Measurements from ENCODE around the gene PRPF6. TPM values are rescaled to one million over a fixed set of nuclear protein-coding genes. Genes with fewer than 3 reads are reported as not detected.
A peak's percentile ranks its signal among the peaks of the same experiment; 100 is the strongest.

The PRPF6 gene
- total and polyA plus RNA-seq, 2 of the 13 experiments (the other 11 are each of a cell fraction or from before 2014, with no cell fraction given): 63.7 to 101 TPM

DNA sequence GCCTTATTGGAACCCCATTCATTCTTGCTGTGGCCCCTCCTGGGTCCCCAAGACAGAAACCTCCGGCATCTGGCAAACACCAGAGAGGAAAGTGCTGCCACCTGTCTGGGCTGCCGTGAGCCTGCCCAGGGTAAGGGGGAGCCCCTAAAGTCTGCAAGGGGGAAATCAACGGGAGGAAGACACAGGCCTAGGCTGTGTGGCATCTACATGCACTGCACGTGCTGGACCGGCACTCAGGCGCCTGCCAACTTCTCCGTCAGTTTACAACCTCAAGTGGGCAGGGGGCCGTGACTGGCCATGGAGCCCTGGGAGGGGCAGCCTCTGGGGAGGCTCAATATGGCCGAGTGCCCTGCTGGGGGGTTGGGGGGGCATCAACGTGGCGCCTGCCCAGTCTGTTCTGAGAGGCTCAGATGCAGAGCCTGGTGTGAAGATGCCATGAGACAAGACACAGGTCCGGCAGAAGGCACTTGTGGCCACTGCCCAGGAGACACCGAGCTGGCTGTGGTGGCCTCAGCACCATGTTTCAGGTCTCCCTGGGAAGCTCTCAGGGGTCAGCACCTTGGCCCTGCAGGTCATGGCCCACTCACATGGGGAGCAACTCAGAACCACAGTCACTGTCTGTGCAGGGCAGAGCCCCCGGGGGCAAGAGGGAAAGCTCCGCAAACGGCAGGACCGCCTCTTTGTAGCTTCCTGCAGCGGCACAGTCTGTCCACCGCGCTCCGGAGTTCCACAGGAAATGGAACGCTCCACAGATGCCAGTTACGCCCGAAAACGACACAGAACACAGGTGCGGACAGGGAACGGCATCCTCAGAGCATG is 33.1 kb upstream of the PRPF6 start:
- ATAC-seq (no peak), DNase-seq (ENCODE audit: low spot score) (no peak), FAIRE-seq (no peak)
- POLR2A ChIA-PET: no interaction called here
- CTCF ChIA-PET (ENCODE audit: low intra/inter-chr PET ratio, low total read pairs): no interaction called here
- H2AFZ ChIP-seq (ENCODE audit: low read length): no peak overlapping the region
- H3K79me2 ChIP-seq (ENCODE audit: insufficient read depth, low read length): peaks cover 65% of the 10 kb centered on the region
- peaks cover 45% of the 10 kb centered on the region for H3K4me1 ChIP-seq (ENCODE audit: insufficient read depth, low read length)
- no peaks in the 10 kb centered on the region for H3K9me3 ChIP-seq (ENCODE audit: low read length)
- H4K20me1 ChIP-seq (ENCODE audit: insufficient read depth, low read length): peaks cover 84% of the 10 kb centered on the region
- H3K4me3 ChIP-seq (replicated peaks in 1 of 3; ENCODE audit: insufficient read depth in 1 of 3, low read depth in 2 of 3, low read length in 3 of 3): no peak overlapping the region
- no TSS peak for BruUV-seq (replicated peaks)
- peaks cover 38 to 52% of the 10 kb centered on the region in 2 experiments for H3K36me3 ChIP-seq (replicated peaks in 1 of 2; ENCODE audit: control insufficient read depth in 1 of 2, insufficient read depth in 2 of 2, low read length in 2 of 2)
- 93% methylated on average over 27 of the region's 27 CpGs for WGBS (ENCODE audit: low lambda C conversion rate)
- no peak overlapping the region for H3K4me2 ChIP-seq (ENCODE audit: low read depth, low read length)
- in situ Hi-C loops (cut with HindIII; ENCODE audit: extremely low pct_ligation_motif_present, low pct_unique_long_range_greater_than_20kb): no loop called here
- intact Hi-C loops (cut with micrococcal nuclease; ENCODE audit: unreplicated experiment): no loop called here
- no peaks in the 10 kb centered on the region for H3K27me3 ChIP-seq (ENCODE audit: control insufficient read depth in 1 of 2, insufficient read depth in 2 of 2, low read length in 2 of 2)
- peak overlapping the region; percentile 82 for H3K27ac ChIP-seq (ENCODE audit: extremely low read length, insufficient read depth, low read length)
- H3K9ac ChIP-seq (ENCODE audit: insufficient read depth, low read depth, low read length): no peak overlapping the region
- TF ChIP-seq, protein P1, sequence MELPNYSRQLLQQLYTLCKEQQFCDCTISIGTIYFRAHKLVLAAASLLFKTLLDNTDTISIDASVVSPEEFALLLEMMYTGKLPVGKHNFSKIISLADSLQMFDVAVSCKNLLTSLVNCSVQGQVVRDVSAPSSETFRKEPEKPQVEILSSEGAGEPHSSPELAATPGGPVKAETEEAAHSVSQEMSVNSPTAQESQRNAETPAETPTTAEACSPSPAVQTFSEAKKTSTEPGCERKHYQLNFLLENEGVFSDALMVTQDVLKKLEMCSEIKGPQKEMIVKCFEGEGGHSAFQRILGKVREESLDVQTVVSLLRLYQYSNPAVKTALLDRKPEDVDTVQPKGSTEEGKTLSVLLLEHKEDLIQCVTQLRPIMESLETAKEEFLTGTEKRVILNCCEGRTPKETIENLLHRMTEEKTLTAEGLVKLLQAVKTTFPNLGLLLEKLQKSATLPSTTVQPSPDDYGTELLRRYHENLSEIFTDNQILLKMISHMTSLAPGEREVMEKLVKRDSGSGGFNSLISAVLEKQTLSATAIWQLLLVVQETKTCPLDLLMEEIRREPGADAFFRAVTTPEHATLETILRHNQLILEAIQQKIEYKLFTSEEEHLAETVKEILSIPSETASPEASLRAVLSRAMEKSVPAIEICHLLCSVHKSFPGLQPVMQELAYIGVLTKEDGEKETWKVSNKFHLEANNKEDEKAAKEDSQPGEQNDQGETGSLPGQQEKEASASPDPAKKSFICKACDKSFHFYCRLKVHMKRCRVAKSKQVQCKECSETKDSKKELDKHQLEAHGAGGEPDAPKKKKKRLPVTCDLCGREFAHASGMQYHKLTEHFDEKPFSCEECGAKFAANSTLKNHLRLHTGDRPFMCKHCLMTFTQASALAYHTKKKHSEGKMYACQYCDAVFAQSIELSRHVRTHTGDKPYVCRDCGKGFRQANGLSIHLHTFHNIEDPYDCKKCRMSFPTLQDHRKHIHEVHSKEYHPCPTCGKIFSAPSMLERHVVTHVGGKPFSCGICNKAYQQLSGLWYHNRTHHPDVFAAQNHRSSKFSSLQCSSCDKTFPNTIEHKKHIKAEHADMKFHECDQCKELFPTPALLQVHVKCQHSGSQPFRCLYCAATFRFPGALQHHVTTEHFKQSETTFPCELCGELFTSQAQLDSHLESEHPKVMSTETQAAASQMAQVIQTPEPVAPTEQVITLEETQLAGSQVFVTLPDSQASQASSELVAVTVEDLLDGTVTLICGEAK (IDR thresholded peaks at IDR 0.05): no peak
- TF ChIP-seq, protein P1 (CRISPR knock-in tag; IDR thresholded peaks at IDR 0.05): no peak
- 0 out of 2 replicates have a peak, but pooled peaks have one; percentile 9 for TF ChIP-seq ZNF343 (CRISPR knock-in tag; IDR thresholded peaks at IDR 0.05)
- TF ChIP-seq, protein P2, sequence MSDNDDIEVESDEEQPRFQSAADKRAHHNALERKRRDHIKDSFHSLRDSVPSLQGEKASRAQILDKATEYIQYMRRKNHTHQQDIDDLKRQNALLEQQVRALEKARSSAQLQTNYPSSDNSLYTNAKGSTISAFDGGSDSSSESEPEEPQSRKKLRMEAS (IDR thresholded peaks at IDR 0.05): no peak
- peak; percentile 71 for TF ChIP-seq PTBP1 (IDR thresholded peaks at IDR 0.05; ENCODE audit: low read depth, low read length, poor library complexity, severe bottlenecking)
- TF ChIP-seq RBM22 (optimal IDR thresholded peaks at IDR 0.05; ENCODE audit: low read length): peak; percentile 5
- peak; percentile 39; the same call in 1 of the 2 replicates for TF ChIP-seq ZNF768 (CRISPR knock-in tag; IDR thresholded peaks at IDR 0.05)
- 0 out of 2 replicates have a peak, but pooled peaks have one; percentile 3 for TF ChIP-seq ZNF383 (CRISPR knock-in tag; IDR thresholded peaks at IDR 0.05; ENCODE audit: borderline replicate concordance)
- TF ChIP-seq POLR2G (IDR thresholded peaks at IDR 0.05; ENCODE audit: low read depth, low read length): 0 out of 2 replicates have a peak, but pooled peaks have one; percentile 6
- TF ChIP-seq, protein P3, sequence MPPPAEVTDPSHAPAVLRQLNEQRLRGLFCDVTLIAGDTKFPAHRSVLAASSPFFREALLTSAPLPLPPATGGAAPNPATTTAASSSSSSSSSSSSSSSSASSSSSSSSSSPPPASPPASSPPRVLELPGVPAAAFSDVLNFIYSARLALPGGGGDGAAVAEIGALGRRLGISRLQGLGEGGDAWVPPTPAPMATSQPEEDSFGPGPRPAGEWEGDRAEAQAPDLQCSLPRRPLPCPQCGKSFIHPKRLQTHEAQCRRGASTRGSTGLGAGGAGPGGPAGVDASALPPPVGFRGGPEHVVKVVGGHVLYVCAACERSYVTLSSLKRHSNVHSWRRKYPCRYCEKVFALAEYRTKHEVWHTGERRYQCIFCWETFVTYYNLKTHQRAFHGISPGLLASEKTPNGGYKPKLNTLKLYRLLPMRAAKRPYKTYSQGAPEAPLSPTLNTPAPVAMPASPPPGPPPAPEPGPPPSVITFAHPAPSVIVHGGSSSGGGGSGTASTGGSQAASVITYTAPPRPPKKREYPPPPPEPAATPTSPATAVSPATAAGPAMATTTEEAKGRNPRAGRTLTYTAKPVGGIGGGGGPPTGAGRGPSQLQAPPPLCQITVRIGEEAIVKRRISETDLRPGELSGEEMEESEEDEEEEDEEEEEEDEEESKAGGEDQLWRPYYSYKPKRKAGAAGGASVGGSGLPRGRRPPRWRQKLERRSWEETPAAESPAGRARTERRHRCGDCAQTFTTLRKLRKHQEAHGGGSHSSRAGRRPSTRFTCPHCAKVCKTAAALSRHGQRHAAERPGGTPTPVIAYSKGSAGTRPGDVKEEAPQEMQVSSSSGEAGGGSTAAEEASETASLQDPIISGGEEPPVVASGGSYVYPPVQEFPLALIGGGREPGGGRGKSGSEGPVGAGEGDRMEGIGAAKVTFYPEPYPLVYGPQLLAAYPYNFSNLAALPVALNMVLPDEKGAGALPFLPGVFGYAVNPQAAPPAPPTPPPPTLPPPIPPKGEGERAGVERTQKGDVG (CRISPR knock-in tag; IDR thresholded peaks at IDR 0.05; ENCODE audit: borderline replicate concordance): 0 out of 2 replicates have a peak, but pooled peaks have one; percentile 17
- no peak for TF ChIP-seq SMC3 (IDR thresholded peaks at IDR 0.05; ENCODE audit: low read length)

Measured in HepG2 (cell line).